Thyroid gland (tissue), 4 donors: ENCODE results near the gene RPL3. TPM values are rescaled to one million over a fixed set of nuclear protein-coding genes. Genes with fewer than 3 reads are reported as not detected.
A peak's percentile ranks its signal among the peaks of the same experiment; 100 is the strongest.

Source experiments
- DNase-seq, 2 donors: peaks; one replicate each; pipeline ENCODE4 v3.0.0-alpha.2; 2019
- H3K27ac ChIP-seq, 3 donors: fragments of 200-600 bp; sonication (generic); 1 replicate in 2 of 3; 2 replicates in 1 of 3; pipeline ENCODE4 v1.5.1; 2016 to 2019; ENCODE audit warnings: mild to moderate bottlenecking in 1 of 3, moderate library complexity in 1 of 3
- H3K27me3 ChIP-seq: fragments of 200-600 bp; sonication (generic); one replicate; pipeline ENCODE4 v1.5.1; 2019
- H3K36me3 ChIP-seq, 2 donors: fragments of 200-600 bp; sonication (generic); one replicate each; pipeline ENCODE4 v1.5.1; 2016 to 2019
- H3K4me1 ChIP-seq, 2 donors: fragments of 200-600 bp; sonication (generic); one replicate each; pipeline ENCODE4 v1.5.1; 2017 to 2019
- H3K4me3 ChIP-seq, 3 donors: fragments of 200-600 bp; sonication (generic); replicated peaks in 1 of 3; 1 replicate in 2 of 3; 2 replicates in 1 of 3; pipeline ENCODE4 v1.5.1; 2016; ENCODE audit warnings: mild to moderate bottlenecking in 1 of 3
- H3K9me3 ChIP-seq: fragments of 200-600 bp; sonication (generic); one replicate; pipeline ENCODE4 v1.5.1; 2017
- POLR2A ChIP-seq, 2 donors: fragments of 450-650 bp; IDR thresholded peaks; one replicate each; pipeline ENCODE4 v1.6.1; 2017; ENCODE audit warnings: antibody characterized with exemption in 2 of 2, mild to moderate bottlenecking in 2 of 2, moderate library complexity in 1 of 2
- WGBS, 2 donors: methylation state at CpG; one replicate each; pipeline ENCODE4 v1.1.5; 2017; 5-methylcytosine and 5-hydroxymethylcytosine counted together
- intact Hi-C: fragments of 100-400 bp; cut with DNase I; formaldehyde crosslinking; loops from one replicate; pipeline ENCODE4 v1.15.1; 2023
- total RNA-seq, 4 donors: library from RNA; depleted of rRNA; stranded (reverse); fragments of >200 nt; gene quantifications; one replicate each; pipeline ENCODE4 v1.2.3, GENCODE V29; 2016
- TF ChIP-seq, protein P1 (sequence below), 6 experiments: fragments of 200-600 bp in 3 of 6; fragments of 450-650 bp in 3 of 6; sonication (generic) in 3 of 6; IDR thresholded peaks; one replicate each; pipeline ENCODE4 v1.5.1; 2016 to 2019; ENCODE audit warnings: antibody characterized with exemption in 6 of 6, mild to moderate bottlenecking in 2 of 6, inconsistent platforms in 1 of 6, moderate library complexity in 1 of 6

The RPL3 gene
- total RNA-seq, 4 donors from 2014 or later, result 1,451 to 2,031 (median 1,880) TPM

DNA sequence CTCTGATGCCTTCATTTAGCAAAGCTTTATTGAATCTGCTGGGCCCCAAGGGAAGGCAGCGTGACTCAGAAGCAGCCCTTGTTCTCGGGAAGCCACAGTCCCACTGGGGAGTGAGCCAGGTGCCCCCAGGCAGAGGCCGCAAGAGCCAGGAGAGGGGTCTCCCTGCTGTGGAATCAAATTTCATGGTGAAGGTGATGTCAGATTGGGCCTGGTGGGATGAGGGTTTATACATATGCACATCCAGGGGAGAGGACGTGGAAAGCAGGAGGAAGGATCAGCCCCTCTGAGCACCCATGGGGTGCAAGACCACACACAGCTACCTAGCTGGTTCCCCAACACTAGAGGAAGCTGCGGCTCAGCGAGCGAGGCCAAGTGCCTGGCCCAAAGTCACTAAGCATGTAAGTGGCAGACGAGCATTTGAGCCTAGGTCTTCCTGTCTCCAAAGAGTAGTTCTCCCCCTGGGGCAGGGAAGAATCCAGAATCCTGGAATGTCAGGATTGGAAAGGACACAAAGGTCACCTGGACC lies 32.3 kb upstream of the RPL3 start:
- Histone ChIP-seq H3K9me3 (no peaks in the 10 kb centered on the region), H3K36me3 (no peaks in the 10 kb centered on the region), H3K4me3 (no peak overlapping the region), H3K27ac (no peak overlapping the region), H3K4me1 (peaks cover 14 to 17% of the 10 kb centered on the region in 2 donors), H3K27me3 (no peaks in the 10 kb centered on the region)
- peak; percentile 31 to 37 for DNase-seq
- no peak for TF ChIP-seq POLR2A (IDR thresholded peaks at IDR 0.05)
- TF ChIP-seq, protein P1, sequence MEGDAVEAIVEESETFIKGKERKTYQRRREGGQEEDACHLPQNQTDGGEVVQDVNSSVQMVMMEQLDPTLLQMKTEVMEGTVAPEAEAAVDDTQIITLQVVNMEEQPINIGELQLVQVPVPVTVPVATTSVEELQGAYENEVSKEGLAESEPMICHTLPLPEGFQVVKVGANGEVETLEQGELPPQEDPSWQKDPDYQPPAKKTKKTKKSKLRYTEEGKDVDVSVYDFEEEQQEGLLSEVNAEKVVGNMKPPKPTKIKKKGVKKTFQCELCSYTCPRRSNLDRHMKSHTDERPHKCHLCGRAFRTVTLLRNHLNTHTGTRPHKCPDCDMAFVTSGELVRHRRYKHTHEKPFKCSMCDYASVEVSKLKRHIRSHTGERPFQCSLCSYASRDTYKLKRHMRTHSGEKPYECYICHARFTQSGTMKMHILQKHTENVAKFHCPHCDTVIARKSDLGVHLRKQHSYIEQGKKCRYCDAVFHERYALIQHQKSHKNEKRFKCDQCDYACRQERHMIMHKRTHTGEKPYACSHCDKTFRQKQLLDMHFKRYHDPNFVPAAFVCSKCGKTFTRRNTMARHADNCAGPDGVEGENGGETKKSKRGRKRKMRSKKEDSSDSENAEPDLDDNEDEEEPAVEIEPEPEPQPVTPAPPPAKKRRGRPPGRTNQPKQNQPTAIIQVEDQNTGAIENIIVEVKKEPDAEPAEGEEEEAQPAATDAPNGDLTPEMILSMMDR (IDR thresholded peaks at IDR 0.05), result no peak
- intact Hi-C loops, result no loop called here
- WGBS, 2 donors, result 66 to 73% methylated on average over 6 to 7 of the region's 8 CpGs

DNA sequence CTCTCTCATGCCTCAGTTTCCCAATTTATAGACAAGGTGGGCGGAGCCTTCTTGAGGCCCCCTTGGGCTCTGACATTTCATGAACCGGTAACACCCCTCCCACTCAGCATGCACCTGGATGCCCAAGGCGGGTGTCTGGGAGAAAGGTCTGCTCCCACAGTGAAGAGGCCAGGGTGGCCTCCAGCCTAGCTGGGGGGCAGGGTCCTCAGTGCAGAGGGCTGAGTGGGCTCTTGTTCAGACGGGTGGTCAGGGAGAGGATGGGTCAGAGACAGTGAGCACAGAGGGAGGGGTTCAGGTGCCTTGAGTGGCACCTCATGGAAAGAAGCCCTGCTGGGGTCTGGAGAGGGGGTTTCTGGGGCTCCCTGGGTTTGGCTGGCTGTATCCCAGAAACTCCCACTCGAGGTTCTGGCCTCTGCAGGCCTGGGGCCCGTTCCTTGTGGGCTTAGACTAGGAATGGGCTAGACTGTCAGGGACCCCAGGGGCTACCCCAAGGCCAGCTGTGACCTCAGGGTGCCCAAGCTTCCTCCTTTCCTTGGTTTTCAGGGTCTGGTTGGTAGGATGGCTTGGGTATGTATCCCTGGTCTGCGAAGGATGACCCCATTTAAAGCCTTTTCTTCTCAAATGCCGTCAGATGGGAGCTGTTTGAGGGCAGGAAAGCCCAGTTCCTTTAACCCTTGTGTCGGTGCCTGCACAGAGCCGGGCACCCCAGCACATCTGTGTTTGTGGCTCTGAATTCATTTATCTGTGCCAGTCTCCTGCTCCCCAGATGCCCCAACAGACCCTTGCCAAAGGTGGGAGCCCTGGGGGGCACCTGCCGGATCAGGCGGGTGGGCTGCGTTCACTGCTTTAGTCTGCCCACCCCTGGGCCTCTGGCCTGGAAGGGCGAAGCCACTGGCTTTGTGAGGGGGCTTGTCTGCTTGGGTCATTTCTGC lies 31.6 kb upstream of the RPL3 start:
- no peaks in the 10 kb centered on the region for H3K36me3 ChIP-seq
- 78 to 88% methylated on average over 5 to 14 of the region's 14 CpGs for WGBS, 2 donors
- no peaks in the 10 kb centered on the region for H3K9me3 ChIP-seq
- peaks cover 14 to 17% of the 10 kb centered on the region in 2 donors for H3K4me1 ChIP-seq
- no peak for DNase-seq
- no peak overlapping the region for H3K27ac ChIP-seq
- H3K27me3 ChIP-seq, result no peaks in the 10 kb centered on the region
- TF ChIP-seq POLR2A (IDR thresholded peaks at IDR 0.05), result no peak
- TF ChIP-seq, protein P1 (IDR thresholded peaks at IDR 0.05), result no peak
- H3K4me3 ChIP-seq, result peak overlapping the region in 1 of 3 donors; percentile 68
- intact Hi-C loops, result no loop called here

DNA sequence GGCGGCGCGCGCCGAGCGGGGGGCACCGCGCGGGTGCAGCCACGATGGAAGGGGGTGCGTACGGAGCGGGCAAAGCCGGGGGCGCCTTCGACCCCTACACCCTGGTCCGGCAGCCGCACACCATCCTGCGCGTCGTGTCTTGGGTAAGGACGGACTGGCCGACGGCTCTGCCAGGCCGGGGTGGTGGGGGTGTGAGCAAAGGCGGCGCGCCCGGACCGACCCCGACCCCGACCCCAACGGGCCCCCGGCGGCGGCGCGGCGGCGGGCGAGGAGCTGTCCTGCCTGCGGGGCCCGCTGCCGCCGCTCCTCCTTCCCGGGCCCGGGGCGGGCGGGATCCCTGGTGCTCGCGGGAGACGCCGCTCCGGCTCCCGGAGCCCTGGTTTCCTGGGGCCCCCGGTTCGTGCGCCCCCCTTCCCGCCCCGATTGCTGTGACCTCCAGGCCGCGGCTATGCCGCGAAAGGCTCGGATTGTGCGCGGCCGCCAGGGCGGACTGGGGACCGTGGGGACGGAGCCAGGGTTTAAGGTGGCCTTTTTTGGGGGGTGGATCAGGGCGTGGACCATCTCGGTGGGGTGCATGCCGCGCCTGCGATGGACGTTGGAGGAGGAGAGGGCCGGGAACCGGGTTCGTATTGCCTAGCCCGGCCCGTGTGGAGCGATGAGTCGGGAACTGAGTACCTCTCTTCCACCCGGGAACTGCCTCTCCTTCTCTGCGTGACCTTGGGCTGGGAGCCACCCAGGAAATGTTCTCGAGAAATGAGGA lies 30.7 kb upstream of the RPL3 start, which contains the start of gene SYNGR1:
TSS of gene SYNGR1 (plus strand) at position 25 of the 760 bp plus-strand sequence. CDS start at position 45, 20 bp downstream.
- DNase-seq, result peak; percentile 12 to 13
- WGBS, 2 donors, result 2 to 12% methylated on average over 9 to 23 of the region's 87 CpGs
- H3K4me3 ChIP-seq, result peak within 1 kb of the TSS in 2 of 3 donors; percentile 68 to 75
- H3K9me3 ChIP-seq, result no peaks in the 10 kb centered on the region
- H3K4me1 ChIP-seq, result peaks cover 14 to 17% of the 10 kb centered on the region in 2 donors
- H3K27ac ChIP-seq, result peak within 1 kb of the TSS in 1 of 3 donors; percentile 46
- TF ChIP-seq, protein P1 (IDR thresholded peaks at IDR 0.05), result no peak
- peak in 1 of 2 donors; percentile 20 for TF ChIP-seq POLR2A (IDR thresholded peaks at IDR 0.05)
- no peaks in the 10 kb centered on the region for H3K27me3 ChIP-seq
- no peaks in the 10 kb centered on the region for H3K36me3 ChIP-seq
- intact Hi-C loops, result loop anchor here (5.0 kb wide), 1 partner anchor 177 kb away; no protein-coding TSS in a partner anchor

DNA sequence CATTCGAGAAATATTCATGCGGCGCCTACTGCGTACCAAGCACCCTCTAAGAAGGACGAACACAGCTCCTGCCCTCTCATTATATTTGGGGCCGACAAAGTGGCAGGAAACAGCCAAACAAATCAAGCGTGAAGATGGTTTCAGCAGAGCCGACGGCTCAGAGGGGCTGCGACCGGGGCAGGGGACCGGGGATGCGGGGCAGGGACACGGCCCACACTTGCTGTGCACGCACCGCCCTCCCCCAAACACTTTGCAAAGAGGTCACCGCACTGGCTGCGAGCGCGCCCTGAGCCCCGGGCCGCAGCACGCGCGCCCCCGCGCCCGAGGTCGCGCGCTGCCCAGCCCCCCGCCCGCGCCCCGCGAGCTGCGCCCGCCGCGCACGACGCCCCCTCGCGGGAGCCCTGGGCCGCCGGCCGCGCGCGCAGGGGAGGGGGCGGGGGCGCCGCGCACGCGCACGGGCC lies 30.1 kb upstream of the RPL3 start:
- Histone ChIP-seq H3K36me3 (no peaks in the 10 kb centered on the region), H3K9me3 (no peaks in the 10 kb centered on the region), H3K27ac (no peak overlapping the region), H3K4me1 (peaks cover 14 to 17% of the 10 kb centered on the region in 2 donors), H3K4me3 (peak overlapping the region in 1 of 3 donors; percentile 68), H3K27me3 (no peaks in the 10 kb centered on the region)
- DNase-seq, result peak; percentile 14 to 19
- intact Hi-C loops, result loop anchor here (5.0 kb wide), 1 partner anchor 178 kb away; no protein-coding TSS in a partner anchor
- 5 to 6% methylated on average over 10 to 11 of the region's 57 CpGs for WGBS, 2 donors
- TF ChIP-seq, protein P1 (IDR thresholded peaks at IDR 0.05), result no peak
- no peak for TF ChIP-seq POLR2A (IDR thresholded peaks at IDR 0.05)
